Tibial nerve (tissue), 4 donors: ENCODE results near the gene SLC7A4.

ENCODE experiments used
- CTCF ChIP-seq, 5 experiments: fragments of 200-600 bp in 3 of 5; fragments of 450-650 bp in 2 of 5; sonication (generic) in 3 of 5; IDR thresholded peaks; one replicate each; pipeline ENCODE4 v1.5.1; 2016 to 2019; ENCODE audit warnings: antibody characterized with exemption in 5 of 5, mild to moderate bottlenecking in 3 of 5, moderate library complexity in 2 of 5
- EP300 ChIP-seq, 2 donors: sonication (generic); formaldehyde crosslinking; IDR thresholded peaks; one replicate each; pipeline ENCODE4 v1.6.1; 2017; ENCODE audit warnings: antibody characterized with exemption in 2 of 2, mild to moderate bottlenecking in 1 of 2

GRCh38 chr22:21016644-21017420, 15.5 kb downstream of the SLC7A4 start:
- no peak for TF ChIP-seq CTCF (IDR thresholded peaks at IDR 0.05)
- TF ChIP-seq EP300 (IDR thresholded peaks at IDR 0.05): no peak
